ENCODE measurements around the gene NFE2L1.
A peak's percentile ranks its signal among the peaks of the same experiment; 100 is the strongest.
"Not testable (repeated sequence)": the region's sequence is repeated elsewhere in the genome, so short reads cannot be mapped to it uniquely, and the experiment has no call there.

The NFE2L1 gene

DNA sequence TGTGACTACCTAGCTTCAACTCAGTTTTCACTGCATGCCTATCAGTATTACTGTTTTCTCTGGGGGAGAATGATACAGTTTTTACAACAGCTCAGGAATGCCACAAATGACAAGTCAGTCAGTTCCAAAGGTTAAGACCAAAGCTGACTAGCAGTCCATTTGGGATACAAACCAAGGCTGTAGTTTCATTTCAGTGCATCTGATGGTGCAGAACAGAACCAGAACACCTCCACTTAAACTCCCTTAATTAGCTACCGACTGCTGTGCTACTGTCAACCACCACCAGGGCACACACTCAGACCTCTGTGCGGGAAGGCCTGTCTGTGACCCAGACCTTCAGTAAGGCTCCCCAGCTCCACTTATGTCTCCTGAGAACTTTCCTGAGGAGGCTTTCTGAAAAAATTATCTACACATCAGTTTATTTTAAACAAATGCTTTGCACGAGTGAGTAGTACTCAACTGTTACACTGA is 20.4 kb downstream of the NFE2L1 start:
- DNase-seq (ENCODE audit: low spot score) = peak; percentile 62

GRCh38 chr17:48070195-48070594 is 22.0 kb downstream of the NFE2L1 start:
- no peak for DNase-seq (ENCODE audit: low spot score)

DNA sequence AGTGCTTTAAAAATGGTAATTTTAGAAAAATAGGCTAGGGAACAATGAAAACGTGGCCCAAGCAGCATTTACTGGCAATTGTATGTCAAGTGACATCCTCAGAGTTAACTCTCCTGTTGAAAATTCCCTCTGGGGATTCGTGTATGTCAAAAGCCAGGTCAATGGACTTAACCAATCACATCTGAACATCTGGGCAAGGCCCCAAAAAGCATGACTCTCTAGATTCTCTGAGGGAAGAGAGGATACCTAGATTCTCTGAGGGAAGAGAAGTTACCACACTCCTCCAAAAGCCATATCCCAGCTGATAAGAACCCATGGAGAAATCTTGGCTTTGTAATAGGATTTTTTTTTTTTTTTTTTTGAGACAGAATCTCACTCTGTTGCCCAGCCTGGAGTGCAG is 23.5 kb downstream of the NFE2L1 start:
- no peak for DNase-seq (ENCODE audit: low spot score)

GRCh38 chr17:48072811-48073210 is 24.7 kb downstream of the NFE2L1 start:
- not testable (repeated sequence) for DNase-seq (ENCODE audit: low spot score)

- DNase-seq (ENCODE audit: low spot score) = not testable (repeated sequence)
Measured at GRCh38 chr17:48073566-48074094, 25.5 kb downstream of the NFE2L1 start.

DNA sequence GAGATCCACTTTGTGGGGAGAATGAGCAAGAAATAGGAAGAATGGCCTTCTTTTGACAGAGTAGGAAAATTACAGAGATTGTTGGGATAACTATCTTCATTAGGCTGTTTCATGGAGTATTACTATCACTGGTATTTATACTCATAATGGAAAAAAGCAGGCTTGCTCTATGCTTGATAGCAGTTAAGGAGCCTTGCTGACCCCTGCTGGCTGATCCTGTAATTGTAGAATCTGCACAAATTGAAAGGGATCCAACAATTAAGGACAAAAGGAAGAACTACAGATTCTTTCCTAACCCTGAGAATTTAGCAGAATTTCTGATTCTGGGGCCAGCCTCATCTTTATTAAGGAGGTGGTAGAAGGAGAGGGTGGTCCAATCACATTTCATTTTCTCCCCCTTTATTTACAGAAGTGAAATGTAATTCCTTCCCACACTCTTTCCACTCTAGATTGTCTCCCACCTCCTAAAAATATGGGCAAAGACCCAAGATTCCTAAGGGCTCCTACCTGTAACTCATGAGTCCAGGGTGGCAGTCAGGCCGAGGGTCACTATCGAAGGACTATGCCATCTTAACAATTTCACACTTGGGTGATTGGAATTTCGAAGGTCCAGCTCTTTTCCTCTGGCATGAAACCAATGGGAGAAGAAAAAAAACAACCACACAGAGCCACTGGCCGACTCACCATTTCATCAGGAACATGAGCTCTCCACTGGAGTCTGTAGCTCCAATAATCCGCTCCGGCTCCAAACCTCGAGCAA is 26.3 kb downstream of the NFE2L1 start:
- peak; percentile 83 for DNase-seq (ENCODE audit: low spot score)

GRCh38 chr17:48077152-48077551 is 29.0 kb downstream of the NFE2L1 start:
- DNase-seq (ENCODE audit: low spot score) = not testable (repeated sequence)

- DNase-seq (ENCODE audit: low spot score) = no peak
Measured at GRCh38 chr17:48081858-48082257, 33.7 kb downstream of the NFE2L1 start.

DNA sequence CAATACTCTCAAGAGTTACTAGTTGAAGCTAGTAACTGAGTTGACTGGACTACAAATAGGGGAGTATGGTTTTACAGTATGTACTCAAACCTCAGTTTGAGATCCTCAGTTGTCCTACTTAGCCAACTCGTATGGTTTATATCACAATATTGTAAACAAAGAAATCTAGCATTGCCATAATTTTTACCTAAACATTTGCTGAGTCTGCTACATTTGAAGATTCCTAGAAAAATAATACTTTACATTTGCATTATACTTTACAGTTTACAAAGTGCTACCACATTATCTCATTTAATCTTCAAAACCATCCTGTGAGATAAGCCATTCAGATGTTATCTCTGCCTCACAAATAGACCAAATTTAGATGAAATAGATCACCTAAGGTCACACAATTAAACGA is 36.8 kb downstream of the NFE2L1 start:
- DNase-seq (ENCODE audit: low spot score) = no peak

- no peak for DNase-seq (ENCODE audit: low spot score)
Measured at GRCh38 chr17:48093341-48094045, 45.3 kb downstream of the NFE2L1 start.

GRCh38 chr17:48095611-48096010 is 47.5 kb downstream of the NFE2L1 start:
- DNase-seq (ENCODE audit: low spot score) = no peak

- no peak for DNase-seq (ENCODE audit: low spot score)
Measured at GRCh38 chr17:48100160-48100559, 52.0 kb downstream of the NFE2L1 start.

GRCh38 chr17:48100591-48101011 is 52.4 kb downstream of the NFE2L1 start:
- no peak for DNase-seq (ENCODE audit: low spot score)

GRCh38 chr17:48101012-48101720 is 53.0 kb downstream of the NFE2L1 start, which contains the start of gene CBX1:
Gene CBX1 (minus strand): TSS chr17:48101478. CDS start chr17:48077004, 24,474 bp downstream.
- peak; percentile 96 for DNase-seq (ENCODE audit: low spot score)

- no peak for DNase-seq (ENCODE audit: low spot score)
Measured at GRCh38 chr17:48102043-48102750, 54.0 kb downstream of the NFE2L1 start.

GRCh38 chr17:48102798-48103715 is 54.9 kb downstream of the NFE2L1 start:
- peak; percentile 76 for DNase-seq (ENCODE audit: low spot score)

GRCh38 chr17:48104440-48104839 is 56.3 kb downstream of the NFE2L1 start:
- DNase-seq (ENCODE audit: low spot score) = no peak

GRCh38 chr17:48106802-48107136 is 58.6 kb downstream of the NFE2L1 start:
- DNase-seq (ENCODE audit: low spot score) = no peak

DNA sequence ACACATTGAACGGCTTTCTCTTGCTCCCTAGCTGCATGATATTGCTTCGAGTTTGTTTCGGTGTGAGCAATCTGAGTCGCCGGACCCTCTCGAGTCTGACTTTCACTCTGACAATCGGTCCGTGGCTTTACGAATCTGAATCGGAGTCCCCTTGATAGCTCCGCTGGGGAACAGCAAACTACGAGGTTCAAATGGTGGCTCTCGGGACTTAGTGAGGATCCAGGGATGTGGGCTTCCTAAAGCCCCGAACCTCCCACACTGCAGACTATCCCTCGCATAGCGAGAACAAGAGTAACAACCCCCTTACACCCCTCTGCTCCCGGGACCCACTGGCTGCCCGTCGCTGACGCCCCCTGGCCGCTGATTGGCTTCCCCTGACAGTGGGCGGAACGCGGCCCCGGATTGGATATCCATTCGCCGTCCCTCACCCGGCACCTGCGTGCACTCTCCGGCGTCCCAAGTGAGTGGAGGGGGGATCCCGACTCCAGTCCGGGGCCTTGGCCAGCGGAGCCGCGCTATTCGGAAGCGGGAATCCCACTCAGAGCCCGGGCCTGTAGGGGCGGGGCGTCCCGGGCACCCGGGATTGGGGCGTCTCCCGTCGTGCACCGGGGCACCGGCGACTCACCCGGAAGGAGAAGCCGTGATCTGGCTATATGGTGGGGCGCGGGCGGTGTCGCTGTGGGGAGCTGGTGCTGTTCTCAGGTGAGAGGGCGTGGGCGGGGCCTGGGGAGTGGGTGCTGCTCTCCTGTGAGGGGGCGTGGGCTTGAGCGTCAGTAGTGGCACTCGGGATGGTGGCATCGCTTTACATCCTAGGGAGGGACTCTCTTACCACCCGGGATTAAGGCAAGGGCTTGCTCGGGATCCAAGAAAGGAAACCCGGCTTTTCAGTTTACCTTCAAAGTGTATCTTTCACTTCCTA is 59.2 kb downstream of the NFE2L1 start, which contains the start of gene SNX11:
SNX11 (plus strand) TSS at position 630 of the 919 bp plus-strand sequence. CDS start 4,278 bp downstream, outside the sequence.
- peak; percentile 92 for DNase-seq (ENCODE audit: low spot score)

Data from NAMALWA (cell line).